Inferior parietal cortex (tissue), 1 donor: Measurements from ENCODE around the gene PRPF6.
A peak's percentile ranks its signal among the peaks of the same experiment; 100 is the strongest.

Experiments
- DNase-seq: peaks from one replicate; pipeline ENCODE4 v3.0.0-alpha.2; 2016; ENCODE audit errors: extremely low spot score

PRPF6 gene

DNA sequence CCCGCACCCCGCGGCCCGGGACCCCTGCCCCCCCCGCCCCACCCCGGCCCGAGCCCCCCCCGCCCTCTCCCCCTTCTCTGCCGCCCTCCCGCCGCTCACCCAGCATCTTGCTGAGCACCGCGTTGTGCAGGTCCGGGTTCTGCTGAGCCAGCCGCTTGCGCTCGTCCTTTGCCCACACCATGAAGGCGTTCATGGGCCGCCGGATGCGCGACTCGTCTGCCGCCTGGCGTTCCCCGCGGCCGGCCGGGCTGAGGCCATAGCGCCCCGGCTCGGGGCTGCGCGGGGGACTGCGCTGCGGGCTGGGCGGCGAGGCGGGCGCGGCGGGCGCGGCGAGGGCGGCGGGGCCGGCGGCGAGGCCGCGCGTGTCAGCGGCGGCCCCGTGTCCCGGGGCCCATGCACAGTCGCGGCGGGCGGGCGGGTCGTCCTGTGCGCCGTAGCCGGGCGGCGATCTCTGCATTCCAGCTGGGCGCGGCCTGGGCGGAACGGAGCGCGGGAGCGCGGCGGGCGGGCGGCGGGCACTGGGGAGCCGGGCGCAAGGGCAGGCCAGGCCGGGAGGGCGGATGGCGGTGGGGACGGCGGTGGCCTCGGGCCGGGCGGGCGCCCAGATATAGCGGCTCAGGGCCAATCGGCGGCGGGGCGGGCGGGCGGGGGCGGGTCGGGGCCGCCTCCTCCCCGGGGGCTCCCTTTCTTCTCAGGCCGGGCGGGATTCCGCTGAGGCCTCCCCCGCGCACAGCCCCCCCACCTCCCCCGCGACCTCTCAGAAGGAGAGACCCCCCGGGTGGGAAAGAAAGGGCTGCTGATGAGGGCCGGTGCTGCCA lies 68.3 kb downstream of the PRPF6 start, which contains the start of gene SOX18:
SOX18 (minus strand) TSS at position 580 of the 818 bp plus-strand sequence; CDS start at position 457, 123 bp downstream.
- no peak for DNase-seq

DNA sequence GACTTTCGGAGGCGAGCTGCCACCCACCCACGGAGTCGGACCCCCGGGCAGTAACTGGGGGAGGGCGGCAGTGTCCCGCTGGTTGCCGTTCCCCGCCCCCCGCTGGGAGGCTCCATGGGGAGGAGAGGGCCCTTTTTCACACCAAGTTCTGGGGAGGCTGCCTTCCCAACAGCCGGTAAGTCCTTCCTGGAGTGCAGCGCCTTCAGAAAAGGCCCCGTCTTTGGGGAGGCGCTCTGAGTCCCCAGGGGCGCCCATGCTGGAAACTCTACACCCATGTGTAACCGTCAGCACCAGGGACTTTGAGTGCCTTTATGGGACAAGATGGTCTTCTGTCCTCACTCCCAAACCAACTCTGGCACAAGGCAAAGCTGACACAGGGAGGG lies 68.9 kb downstream of the PRPF6 start:
- no peak for DNase-seq

DNA sequence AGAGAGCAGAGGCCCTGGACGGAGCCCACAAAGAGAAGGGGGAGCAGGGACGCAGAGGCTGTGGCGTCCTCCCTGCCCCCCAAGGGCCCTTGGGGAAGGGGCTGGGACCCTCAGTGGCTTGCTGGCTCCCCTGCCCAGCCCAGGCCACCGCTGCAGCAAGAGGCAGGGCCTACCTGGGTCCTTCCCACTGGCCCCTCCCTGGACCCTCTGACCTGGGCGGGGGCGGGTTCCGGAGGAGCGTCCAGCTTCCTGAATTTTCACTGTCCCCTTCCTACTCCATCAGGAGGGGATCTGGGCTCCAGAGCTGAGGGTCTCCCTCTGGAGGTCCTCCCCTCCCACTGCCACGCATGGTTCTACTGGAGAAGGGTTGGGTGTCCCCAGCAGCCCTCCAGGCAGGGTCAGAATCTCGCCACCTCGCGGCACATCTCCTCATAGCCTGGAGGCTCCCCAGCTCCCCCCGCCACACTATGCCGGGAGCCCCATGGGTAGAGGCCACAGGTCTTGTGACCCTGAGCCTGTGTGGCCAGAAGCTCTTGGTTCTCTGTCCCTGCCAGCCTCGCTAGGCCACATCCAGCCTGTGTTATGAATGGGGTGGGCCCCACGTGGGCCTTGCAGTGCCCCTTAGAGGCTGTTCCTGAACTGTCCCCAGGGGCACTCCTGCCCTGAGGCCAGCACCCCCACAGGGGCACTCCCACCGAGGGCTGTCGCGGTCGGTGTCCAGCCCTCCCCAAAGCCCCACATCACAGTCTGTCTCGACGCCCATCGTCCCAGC lies 69.5 kb downstream of the PRPF6 start:
- no peak for DNase-seq

DNA sequence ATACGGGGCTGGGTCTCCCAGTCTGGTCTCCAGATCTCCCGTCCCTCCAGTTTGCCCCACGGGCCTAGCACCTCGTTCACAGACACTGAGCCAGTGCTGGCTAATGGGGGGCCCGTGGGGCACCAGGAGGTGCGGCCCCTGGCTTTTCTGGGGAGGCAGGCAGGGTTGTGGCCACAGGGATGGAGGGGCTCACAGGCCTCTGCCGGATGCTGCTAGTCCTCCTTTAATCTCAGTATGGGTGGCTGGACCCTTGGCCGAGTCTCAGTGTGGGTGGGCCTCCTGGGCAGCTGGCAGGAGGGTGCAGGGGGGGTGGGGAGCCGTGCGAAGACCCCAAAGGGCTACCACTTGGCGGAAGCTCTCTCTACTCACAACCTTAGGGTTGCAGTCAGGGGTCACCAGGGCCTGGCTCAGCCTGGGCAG lies 70.1 kb downstream of the PRPF6 start:
- no peak for DNase-seq

GRCh38 chr20:64051561-64052325 lies 70.8 kb downstream of the PRPF6 start:
- DNase-seq: no peak

DNA sequence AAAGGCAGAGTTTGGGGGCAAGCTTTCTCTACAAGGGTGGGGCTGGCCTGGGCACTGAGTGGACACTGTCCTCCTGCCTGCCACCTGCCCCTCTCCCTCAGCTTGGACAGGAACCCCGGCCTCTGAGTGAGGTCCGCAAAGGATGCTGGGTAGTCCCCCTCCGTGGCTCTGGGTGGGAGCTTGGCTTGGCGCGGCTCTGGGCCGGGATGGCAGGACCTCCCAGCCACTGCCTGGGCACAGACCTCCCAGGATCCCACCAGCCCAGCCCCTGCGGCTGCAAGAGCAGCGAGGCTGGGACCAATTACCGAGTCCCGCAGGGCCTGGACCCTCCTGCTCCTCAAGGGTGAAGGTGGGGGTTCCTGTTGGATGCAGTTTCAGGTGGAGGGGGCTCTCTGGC lies 71.4 kb downstream of the PRPF6 start:
- no peak for DNase-seq

DNA sequence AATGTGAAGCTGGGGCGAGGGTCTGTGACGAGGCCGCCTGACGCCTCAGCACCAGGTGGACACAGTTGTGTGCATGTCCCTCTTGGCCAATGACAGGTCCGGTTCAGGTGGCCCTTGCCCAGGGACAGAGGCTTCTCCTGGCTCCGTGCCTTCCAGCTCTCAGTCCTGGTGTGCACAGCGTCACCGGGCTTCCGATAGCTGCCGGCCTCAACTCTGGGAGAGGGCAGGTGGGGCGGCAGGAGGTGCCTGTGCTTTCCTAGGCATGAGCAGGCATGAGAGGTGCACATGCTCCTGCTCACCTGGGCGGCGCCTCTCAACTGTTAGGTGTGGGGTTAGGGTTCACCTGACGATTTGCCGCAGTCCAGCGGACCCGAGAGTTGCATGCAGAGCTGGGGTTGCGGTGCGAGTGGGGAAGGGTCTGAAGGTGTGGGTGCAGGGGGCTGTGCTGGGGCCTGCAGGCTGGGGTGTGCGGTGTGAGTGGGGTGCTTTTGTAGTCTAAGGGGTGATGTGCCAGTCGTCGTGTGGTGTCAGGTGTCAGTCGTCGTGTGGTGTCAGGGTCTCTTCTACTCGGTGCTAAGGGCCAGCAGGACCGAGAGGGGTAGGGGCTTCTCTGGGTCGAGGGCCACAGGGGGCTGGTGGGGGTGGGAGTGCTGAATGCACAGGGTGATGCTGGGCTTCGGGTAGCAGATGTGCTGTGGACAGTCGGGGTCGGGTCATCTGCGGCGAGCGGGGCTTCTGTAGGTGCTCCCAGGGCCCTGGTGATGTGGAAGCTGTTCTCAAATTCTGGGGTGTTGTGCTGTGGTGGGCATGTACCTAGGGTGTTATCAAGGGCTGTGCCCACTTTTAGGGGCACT lies 72.3 kb downstream of the PRPF6 start:
- DNase-seq: no peak

- DNase-seq: no peak
Observed at GRCh38 chr20:64053841-64054661, 73.1 kb downstream of the PRPF6 start.

- DNase-seq: no peak
Observed at GRCh38 chr20:64055396-64055892, 74.5 kb downstream of the PRPF6 start.

DNA sequence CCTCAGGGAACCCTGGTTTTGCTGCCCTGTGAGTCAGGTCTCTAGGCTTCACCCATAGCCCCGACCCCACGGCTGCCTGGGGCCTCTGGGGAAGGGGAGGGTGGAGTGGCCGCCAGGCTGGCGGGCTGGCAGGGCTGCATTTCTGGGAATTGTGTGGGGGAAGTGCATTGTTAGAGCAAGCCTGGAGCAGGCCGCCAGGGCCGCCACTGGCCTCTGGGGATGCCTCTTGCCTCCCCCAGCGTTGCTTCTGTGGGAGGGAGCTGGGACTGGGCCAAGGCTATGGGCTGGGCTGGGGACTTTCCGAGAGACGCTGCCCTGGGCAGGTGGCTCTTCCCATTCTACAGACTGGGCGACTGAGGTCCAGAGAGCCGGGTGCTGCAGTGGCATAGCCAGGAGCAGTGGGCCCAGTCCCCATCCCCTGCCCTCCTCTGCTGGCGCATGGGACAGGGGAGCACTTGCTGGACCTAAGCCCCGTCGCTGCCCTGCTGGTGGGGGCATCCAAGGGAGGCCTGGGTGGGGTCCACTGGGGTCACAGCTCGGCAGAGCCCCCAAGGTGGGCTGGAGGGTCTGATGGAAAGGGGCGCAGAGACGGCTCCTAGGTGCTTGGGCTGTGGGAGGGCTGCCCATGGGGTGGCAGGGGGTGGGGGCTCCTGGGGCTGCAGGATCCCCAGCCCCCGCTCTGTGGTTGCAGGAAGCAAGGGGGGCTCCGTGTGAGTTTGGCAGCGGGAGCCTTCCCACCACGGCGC lies 75.1 kb downstream of the PRPF6 start:
- DNase-seq: no peak

DNA sequence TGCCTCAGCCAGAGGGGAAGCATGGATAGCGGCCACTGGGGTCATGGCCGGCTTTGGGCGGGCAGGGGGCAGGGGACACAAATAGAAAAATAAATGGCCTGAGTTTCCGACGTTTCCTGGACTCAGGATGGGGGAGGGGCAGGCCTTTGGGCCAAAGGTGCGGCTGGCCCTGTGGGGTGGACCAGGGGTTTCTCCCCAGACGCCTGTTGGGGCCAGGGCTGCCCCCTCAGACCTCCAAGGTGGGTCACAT lies 75.6 kb downstream of the PRPF6 start:
- DNase-seq: no peak

- DNase-seq: no peak
Observed at GRCh38 chr20:64056889-64057627, 76.1 kb downstream of the PRPF6 start.

DNA sequence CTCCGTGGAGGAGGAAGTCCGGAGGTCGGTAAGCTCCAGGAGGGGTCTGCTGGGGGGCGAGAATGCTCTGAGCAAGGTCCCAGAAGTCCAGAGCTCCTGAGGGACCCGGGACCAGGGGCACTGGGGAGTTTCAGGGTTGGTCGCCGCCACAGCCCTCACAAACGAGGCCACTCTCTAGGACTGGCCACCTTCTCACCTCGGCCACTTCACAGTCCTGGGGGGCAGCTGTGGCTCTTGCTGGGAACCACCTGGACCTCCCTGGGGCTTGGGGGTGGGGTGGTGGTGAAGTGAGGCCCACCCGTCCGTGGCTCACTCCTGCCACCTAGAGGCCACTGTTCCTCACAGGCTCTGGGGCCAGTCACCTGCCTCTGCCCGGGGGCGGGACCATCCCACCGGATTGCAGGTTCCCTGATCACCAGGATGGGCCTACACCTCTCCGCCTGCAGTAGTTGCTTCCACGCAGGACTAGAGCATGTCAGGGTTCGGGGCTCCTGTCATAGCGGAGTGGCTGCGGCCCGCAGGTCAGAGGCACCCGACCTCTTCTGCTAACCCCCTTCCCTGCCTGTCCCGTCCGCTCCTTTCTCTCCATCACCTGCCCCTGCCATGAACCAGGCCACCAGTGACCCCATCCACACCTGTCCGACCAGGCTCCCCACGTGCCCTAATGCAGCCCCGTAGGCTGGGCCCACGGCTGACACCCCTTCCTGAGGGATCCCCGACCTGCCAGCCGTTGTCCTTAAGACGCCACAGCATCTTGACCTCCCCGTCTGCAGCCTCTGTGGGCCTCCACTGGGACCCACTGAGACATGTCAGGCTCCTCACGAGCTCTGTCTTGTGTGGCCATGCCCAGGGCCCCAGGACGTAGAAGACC lies 76.9 kb downstream of the PRPF6 start:
- peak; percentile 48 for DNase-seq

- DNase-seq: no peak
Observed at GRCh38 chr20:64058536-64058935, 77.6 kb downstream of the PRPF6 start.

- DNase-seq: no peak
Observed at GRCh38 chr20:64062276-64062595, 81.3 kb downstream of the PRPF6 start.

DNA sequence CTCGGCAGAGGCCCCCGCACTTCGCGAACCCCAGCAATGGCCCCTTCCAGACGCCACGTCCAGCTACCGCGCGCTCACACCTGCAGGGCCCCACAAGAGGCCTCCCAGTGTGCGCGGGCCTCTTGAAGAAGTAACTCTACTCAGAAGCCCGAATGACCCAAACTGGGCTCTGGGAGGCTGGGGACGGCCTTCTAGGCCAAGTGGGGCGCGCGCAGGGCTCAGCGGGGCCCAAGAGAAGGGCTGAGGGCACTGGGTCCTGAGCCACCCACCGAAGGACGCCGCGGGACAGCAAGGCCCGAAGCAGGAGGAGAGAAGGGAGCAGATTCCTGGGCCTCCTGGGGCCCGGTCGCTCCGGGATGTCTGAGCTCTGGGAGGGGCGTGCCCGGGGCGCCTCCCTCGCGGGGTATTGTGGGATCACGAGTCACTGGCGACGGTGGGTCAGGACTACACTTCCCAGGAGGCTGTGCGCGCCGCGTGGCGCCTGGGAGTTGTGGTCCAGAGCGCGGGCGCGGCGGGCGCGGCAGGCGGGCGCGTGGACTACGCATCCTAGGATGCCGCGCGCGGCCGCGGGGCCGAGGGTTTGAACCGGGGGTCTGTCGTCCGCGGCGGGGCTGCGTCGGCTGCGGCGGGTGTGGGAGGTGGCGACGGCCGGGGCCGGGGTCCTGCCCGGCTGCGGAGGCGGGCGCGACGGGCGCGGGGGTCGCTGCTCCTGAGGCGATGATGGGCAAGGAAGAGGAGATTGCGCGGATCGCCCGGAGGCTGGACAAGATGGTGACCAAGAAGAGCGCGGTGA lies 81.9 kb downstream of the PRPF6 start, which contains the start of gene TCEA2:
TCEA2 (plus strand) TSS at position 603 of the 793 bp plus-strand sequence; CDS start at position 718, 115 bp downstream.
- peak; percentile 97 for DNase-seq
